ENCODE results near the gene SLC35D3.
"Not testable (repeated sequence)": the region's sequence is repeated elsewhere in the genome, so short reads cannot be mapped to it uniquely, and the experiment has no call there.

The SLC35D3 gene

GRCh38 chr6:136967876-136968752, 46.0 kb downstream of the SLC35D3 start:
- peak; percentile 57 for DNase-seq (ENCODE audit: low spot score)

- DNase-seq (ENCODE audit: low spot score), result no peak
These were observed 46.7 kb downstream of the SLC35D3 start for GRCh38 chr6:136968837-136969236.

GRCh38 chr6:136969433-136969832, 47.3 kb downstream of the SLC35D3 start:
- DNase-seq (ENCODE audit: low spot score), result no peak

DNA sequence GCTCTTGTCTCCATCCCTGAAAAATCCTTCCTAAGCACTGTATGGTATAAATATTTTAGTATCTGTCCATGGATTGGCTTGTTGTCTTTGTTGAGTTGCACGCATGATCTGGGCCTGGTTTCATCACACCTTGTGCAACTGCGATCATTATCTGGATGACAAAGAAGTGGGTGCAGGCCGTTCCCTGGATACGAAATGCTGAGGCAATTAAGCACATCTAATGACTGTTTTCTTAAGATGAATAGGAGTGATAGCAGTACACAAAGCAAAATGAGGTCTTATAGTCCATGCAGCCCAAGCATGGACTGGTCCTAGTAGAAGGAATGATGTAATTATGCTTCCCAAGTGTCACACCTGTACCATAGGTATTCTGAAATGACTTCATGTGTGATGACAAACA, 47.8 kb downstream of the SLC35D3 start:
- no peak for DNase-seq (ENCODE audit: low spot score)

DNA sequence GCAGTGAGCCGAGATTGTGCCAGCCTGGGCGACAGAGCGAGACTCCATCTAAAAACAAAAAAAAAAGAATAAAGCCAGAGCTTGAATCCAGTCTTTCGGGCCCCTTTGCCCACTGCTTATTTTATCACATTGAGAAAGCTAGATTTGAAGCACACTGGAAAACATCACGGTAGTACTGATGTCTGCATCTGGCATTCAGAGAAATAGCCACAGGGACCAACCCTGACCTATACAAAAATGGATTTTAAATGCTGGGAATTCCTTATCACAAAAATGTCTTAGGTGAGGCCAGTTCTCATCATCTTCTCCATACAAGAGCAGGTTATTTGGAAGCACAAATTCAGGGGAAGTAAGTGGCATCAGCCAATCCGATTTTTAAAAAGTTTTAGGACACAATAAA, 49.5 kb downstream of the SLC35D3 start:
- DNase-seq (ENCODE audit: low spot score), result no peak

DNA sequence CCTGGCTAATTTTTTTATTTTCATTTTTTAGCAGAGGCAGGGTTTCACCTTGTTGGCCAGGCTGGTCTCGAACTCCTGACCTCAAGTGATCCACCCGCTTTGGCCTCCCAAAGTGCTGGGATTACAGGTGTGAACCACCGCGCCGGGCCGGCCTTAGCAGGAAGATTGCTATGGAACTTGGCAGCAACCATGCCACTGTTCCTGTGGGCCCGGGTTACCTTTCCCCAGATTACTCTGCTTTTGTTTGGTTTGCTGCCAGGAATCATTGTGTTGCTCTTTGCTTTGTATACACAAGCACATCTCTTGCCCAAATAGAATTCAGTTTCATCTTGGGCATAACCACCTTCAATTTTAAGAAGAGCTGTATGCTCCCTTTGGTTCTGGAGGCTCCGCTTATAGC, 51.7 kb downstream of the SLC35D3 start:
- not testable (repeated sequence) for DNase-seq (ENCODE audit: low spot score)

Data from CD4-positive, alpha-beta T cell treated with Interleukin-15 for 4 hours (primary cell).